ENCODE measurements around the gene PRM1.

GRCh38 chr16:11306997-11307638 is 26.0 kb upstream of the PRM1 start:
- no peak for TF ChIP-seq GABPA (IDR thresholded peaks at IDR 0.05; ENCODE audit: borderline replicate concordance, insufficient read depth, low read length)
- no peak for TF ChIP-seq NANOG (IDR thresholded peaks at IDR 0.05; ENCODE audit: insufficient read depth, low read depth, low read length, poor library complexity, severe bottlenecking)
- no peak for TF ChIP-seq CTCF (IDR thresholded peaks at IDR 0.05; ENCODE audit: control extremely low read depth in 1 of 3, insufficient read depth in 1 of 3, low read depth in 1 of 3, low read length in 3 of 3)

Measured in H1 (cell line).